ENCODE data around the gene GRM1. TPM values are rescaled to one million over a fixed set of nuclear protein-coding genes. Genes with fewer than 3 reads are reported as not detected.
A peak's percentile ranks its signal among the peaks of the same experiment; 100 is the strongest.

GRM1 gene
- total and polyA plus RNA-seq, 9 of the 15 experiments (the other 6 are each of a cell fraction or from before 2014, with no cell fraction given), result not detected

DNA sequence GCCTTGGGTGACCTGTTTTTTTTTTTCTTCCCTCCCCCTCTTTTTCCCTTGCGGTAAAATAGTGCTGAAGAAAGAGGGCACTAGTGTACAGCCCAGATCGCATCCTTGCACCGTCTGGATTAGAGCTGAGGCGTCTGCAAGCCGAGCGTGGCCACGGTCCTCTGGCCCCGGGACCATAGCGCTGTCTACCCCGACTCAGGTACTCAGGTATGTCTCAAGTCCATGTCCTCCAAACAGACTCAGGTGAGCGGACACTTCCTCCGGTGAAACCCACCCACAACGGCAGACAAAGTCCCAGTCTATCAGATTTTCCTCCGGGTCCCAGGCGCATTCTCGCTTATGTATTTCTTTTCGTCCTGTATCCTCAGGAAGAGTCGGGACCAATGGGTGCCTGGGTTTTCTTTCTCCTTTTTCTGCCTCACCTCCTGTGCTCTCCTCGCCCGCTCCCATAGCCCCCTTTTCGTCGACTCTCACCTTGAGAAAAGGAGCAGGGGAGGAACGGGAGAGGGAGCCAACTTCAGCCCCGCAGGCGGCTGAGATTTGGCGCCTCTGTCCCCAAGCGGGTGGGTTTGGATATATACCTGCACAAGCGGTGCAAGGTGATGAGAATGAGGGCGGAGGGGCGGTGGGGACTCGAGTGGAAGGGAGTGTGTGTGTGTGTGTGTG, 1.1 kb upstream of the GRM1 start (continued):
- TF ChIP-seq, protein P1, sequence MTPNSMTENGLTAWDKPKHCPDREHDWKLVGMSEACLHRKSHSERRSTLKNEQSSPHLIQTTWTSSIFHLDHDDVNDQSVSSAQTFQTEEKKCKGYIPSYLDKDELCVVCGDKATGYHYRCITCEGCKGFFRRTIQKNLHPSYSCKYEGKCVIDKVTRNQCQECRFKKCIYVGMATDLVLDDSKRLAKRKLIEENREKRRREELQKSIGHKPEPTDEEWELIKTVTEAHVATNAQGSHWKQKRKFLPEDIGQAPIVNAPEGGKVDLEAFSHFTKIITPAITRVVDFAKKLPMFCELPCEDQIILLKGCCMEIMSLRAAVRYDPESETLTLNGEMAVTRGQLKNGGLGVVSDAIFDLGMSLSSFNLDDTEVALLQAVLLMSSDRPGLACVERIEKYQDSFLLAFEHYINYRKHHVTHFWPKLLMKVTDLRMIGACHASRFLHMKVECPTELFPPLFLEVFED (CRISPR knock-in tag; conservative IDR thresholded peaks at IDR 0.05), result peak; percentile 81; the same call in 1 of the 2 replicates
- no peak for TF ChIP-seq ZNF316 (IDR thresholded peaks at IDR 0.05)
- TF ChIP-seq RAD21 (CRISPR knock-in tag; conservative IDR thresholded peaks at IDR 0.05 in 1 of 2, IDR thresholded peaks at IDR 0.05 in 1 of 2), result peak in 1 of 2 experiments; percentile 12; a peak in 1 of 4 replicates
- TF ChIP-seq ZNF384 (IDR thresholded peaks at IDR 0.05; ENCODE audit: low read depth, low read length), result no peak

DNA sequence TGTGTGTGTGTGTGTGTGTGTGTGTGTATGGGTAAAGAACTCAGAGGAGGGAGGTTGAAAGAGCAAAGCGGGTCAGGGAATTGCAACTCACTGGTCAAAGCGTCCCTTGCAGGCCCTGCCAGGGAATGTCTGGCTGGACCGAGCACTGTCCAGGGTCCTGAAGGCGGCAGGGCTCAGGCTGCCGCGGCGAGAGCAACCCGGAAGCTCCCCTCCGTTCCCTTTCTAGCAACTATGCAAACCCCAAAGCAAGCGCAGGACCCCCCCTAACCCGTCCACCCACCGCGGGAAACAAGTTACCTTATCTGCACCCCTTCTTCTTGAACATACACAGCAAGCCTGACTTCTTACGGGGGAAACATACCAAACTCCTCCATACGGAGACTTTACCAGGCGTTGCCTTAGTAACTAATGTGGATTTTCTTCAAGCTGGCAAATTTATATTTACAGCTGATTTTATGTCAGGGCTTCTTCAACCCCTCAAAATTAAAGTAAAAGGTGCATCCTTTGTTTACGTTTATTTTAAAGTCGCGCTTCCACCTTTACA, 538 bp upstream of the GRM1 start:
- peaks cover 3 to 25% of the 10 kb centered on the region in 2 experiments; a peak in 3 of 5 replicates for H3K27me3 ChIP-seq (ENCODE audit: control insufficient read depth in 2 of 2, insufficient read depth in 2 of 2, low read length in 2 of 2)
- no peak overlapping the region for H2AFZ ChIP-seq (ENCODE audit: low read depth, low read length)
- ChIA-PET CTCF (ENCODE audit: low intra/inter-chr PET ratio) (no interaction called here), POLR2A (interaction anchor here (0.7 to 1.0 kb wide), 3 partner anchors 14 to 1246 kb away, joined by 3 to 4 read pairs (median 3); no protein-coding TSS in a partner anchor)
- H3K4me3 ChIP-seq, result no peak overlapping the region
- WGBS (ENCODE audit: insufficient coverage, low coverage, missing lambda C conversion rate), result 5% methylated on average over 19 of the region's 19 CpGs
- BruUV-seq (replicated peaks), result no TSS peak
- intact Hi-C loops (cut with micrococcal nuclease), result no loop called here
- peaks cover 2% of the 10 kb centered on the region for H3K9me1 ChIP-seq (ENCODE audit: control insufficient read depth, insufficient read depth, low read length)
- no peak overlapping the region for H3K4me2 ChIP-seq (ENCODE audit: insufficient read depth, low read length)
- peaks cover 0 to 6% of the 10 kb centered on the region in 2 experiments; a peak in 2 of 5 replicates for H3K4me1 ChIP-seq (replicated peaks in 1 of 2; ENCODE audit: control insufficient read depth in 2 of 2, insufficient read depth in 2 of 2, low read length in 2 of 2)
- no peaks in the 10 kb centered on the region for H3K36me3 ChIP-seq (ENCODE audit: control insufficient read depth, insufficient read depth, low read length)
- in situ Hi-C loops (cut with MboI), result no loop called here
- no peak overlapping the region for H3K27ac ChIP-seq (ENCODE audit: extremely low read depth, low read depth, low read length)
- H4K20me1 ChIP-seq (replicated peaks; ENCODE audit: control insufficient read depth, insufficient read depth, low read length), result no peaks in the 10 kb centered on the region
- no peak overlapping the region for H3K9ac ChIP-seq (ENCODE audit: insufficient read depth in 1 of 2, low read depth in 2 of 2, low read length in 2 of 2)
- peak; percentile 69 to 80 (median 76) for DNase-seq (ENCODE audit: extremely low read depth in 1 of 4, low spot score in 3 of 4)
- no peaks in the 10 kb centered on the region for H3K9me3 ChIP-seq (replicated peaks; ENCODE audit: control insufficient read depth, insufficient read depth, low read depth, low read length)
- ATAC-seq, result peak; percentile 99
- H3K79me2 ChIP-seq (ENCODE audit: control insufficient read depth, insufficient read depth, low read length), result no peaks in the 10 kb centered on the region
- peak; percentile 48 for FAIRE-seq
- TF ChIP-seq RB1 (IDR thresholded peaks at IDR 0.05; ENCODE audit: low read depth) (peak; percentile 36; the same call in 1 of the 2 replicates), MCM5 (IDR thresholded peaks at IDR 0.05; ENCODE audit: low read depth) (no peak), ZNF695 (CRISPR knock-in tag; IDR thresholded peaks at IDR 0.05) (no peak), ZNF175 (CRISPR knock-in tag; IDR thresholded peaks at IDR 0.05; ENCODE audit: low read depth) (0 out of 2 replicates have a peak, but pooled peaks have one; percentile 52), GABPA (tag; conservative IDR thresholded peaks at IDR 0.05; ENCODE audit: low read depth) (no peak), SIN3A (IDR thresholded peaks at IDR 0.05; ENCODE audit: borderline replicate concordance in 2 of 2, control insufficient read depth in 1 of 2, low read depth in 2 of 2, low read length in 2 of 2) (0 out of 4 replicates have a peak, but pooled peaks of 1 of the 2 experiments have one; percentile 26), TCF7L2 (IDR thresholded peaks at IDR 0.05; ENCODE audit: low read depth, low read length) (no peak), ZNF766 (CRISPR knock-in tag; conservative IDR thresholded peaks at IDR 0.05) (peak; percentile 74; the same call in 1 of the 2 replicates), TEAD1 (CRISPR knock-in tag; IDR thresholded peaks at IDR 0.05) (peak in 1 of 2 experiments; percentile 87; a peak in 1 of 4 replicates), FOXK1 (CRISPR knock-in tag; IDR thresholded peaks at IDR 0.05; ENCODE audit: borderline replicate concordance) (peak; percentile 67; the same call in 1 of the 2 replicates), HDAC1 (IDR thresholded peaks at IDR 0.05) (0 out of 4 replicates have a peak, but pooled peaks of 1 of the 2 experiments have one; percentile 26), XRCC3 (IDR thresholded peaks at IDR 0.05) (no peak), ZNF121 (CRISPR knock-in tag; conservative IDR thresholded peaks at IDR 0.05) (no peak)
- TF ChIP-seq, protein P2, sequence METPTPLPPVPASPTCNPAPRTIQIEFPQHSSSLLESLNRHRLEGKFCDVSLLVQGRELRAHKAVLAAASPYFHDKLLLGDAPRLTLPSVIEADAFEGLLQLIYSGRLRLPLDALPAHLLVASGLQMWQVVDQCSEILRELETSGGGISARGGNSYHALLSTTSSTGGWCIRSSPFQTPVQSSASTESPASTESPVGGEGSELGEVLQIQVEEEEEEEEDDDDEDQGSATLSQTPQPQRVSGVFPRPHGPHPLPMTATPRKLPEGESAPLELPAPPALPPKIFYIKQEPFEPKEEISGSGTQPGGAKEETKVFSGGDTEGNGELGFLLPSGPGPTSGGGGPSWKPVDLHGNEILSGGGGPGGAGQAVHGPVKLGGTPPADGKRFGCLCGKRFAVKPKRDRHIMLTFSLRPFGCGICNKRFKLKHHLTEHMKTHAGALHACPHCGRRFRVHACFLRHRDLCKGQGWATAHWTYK (CRISPR knock-in tag; IDR thresholded peaks at IDR 0.05), result 0 out of 2 replicates have a peak, but pooled peaks have one; percentile 57
